ENCODE results near the gene RRP15.

RRP15 gene

GRCh38 chr1:218364028-218364710 is 79.1 kb downstream of the RRP15 start:
- no peak for DNase-seq

- no peak for DNase-seq
Observed at GRCh38 chr1:218365226-218365999, 80.3 kb downstream of the RRP15 start.

- no peak for DNase-seq
Observed at GRCh38 chr1:218366322-218367052, 81.4 kb downstream of the RRP15 start.

- DNase-seq: no peak
Observed at GRCh38 chr1:218367118-218367517, 82.0 kb downstream of the RRP15 start.

GRCh38 chr1:218368686-218369085 is 83.6 kb downstream of the RRP15 start:
- DNase-seq: no peak

GRCh38 chr1:218369688-218370511 is 84.8 kb downstream of the RRP15 start:
- DNase-seq: peak; percentile 75

- peak; percentile 39 for DNase-seq
Observed at GRCh38 chr1:218371927-218372672, 87.0 kb downstream of the RRP15 start.

GRCh38 chr1:218374401-218375353 is 89.6 kb downstream of the RRP15 start:
- DNase-seq: peak; percentile 57

GRCh38 chr1:218376722-218377121 is 91.6 kb downstream of the RRP15 start:
- DNase-seq: no peak

GRCh38 chr1:218377143-218377660 is 92.1 kb downstream of the RRP15 start:
- peak; percentile 99 for DNase-seq

GRCh38 chr1:218380125-218380977 is 95.3 kb downstream of the RRP15 start:
- peak; percentile 93 for DNase-seq

- no peak for DNase-seq
Observed at GRCh38 chr1:218382261-218382660, 97.2 kb downstream of the RRP15 start.

- DNase-seq: peak; percentile 43
Observed at GRCh38 chr1:218383051-218383450, 98.0 kb downstream of the RRP15 start.

- peak; percentile 59 for DNase-seq
Observed at GRCh38 chr1:218383681-218384080, 98.6 kb downstream of the RRP15 start.

GRCh38 chr1:218384581-218384993 is 99.5 kb downstream of the RRP15 start:
- DNase-seq: peak; percentile 68
